K562 (cell line): ENCODE measurements around the gene SNX30. TPM values are rescaled to one million over a fixed set of nuclear protein-coding genes. Genes with fewer than 3 reads are reported as not detected.
A peak's percentile ranks its signal among the peaks of the same experiment; 100 is the strongest.

Experiments
- ATAC-seq: fragments of 200-7000 bp; cut with Tn5 transposase; 3 replicates; pipeline ENCODE4 v1.9.1; 2020; ENCODE audit warnings: moderate library complexity
- BruUV-seq: library from RNA; stranded (reverse); fragments of 400-500 nt; replicated peaks from 2 replicates; lab custom pipeline; 2021; lab: Mats Ljungman, UMichigan
- CTCF ChIA-PET: fragments of 300-600 bp; formaldehyde crosslinking; extraction: SDS; loops from one replicate; lab custom pipeline; 2021; ENCODE audit warnings: low intra/inter-chr PET ratio; lab: Yijun Ruan, JAX
- POLR2A ChIA-PET: fragments of 300-600, 350-650 bp; sonication (Branson Sonifier 250); formaldehyde crosslinking; extraction: SDS; loops from one replicate; lab custom pipeline; 2021; ENCODE audit warnings: antibody characterized with exemption, inconsistent platforms; lab: Yijun Ruan, JAX
- DNase-seq, 4 experiments: peaks; one replicate each; pipeline versions ENCODE4 v3.0.0 to v3.0.0-alpha.2; 2011 to 2018; ENCODE audit warnings: low spot score in 3 of 4, mixed read lengths in 3 of 4; ENCODE audit errors: extremely low read depth in 1 of 4
- FAIRE-seq: peaks from 2 replicates; lab custom pipeline; 2011; peaks lifted over from hg19 to GRCh38; lab: Jason Lieb, UNC
- H2AFZ ChIP-seq: 2 replicates; pipeline ENCODE4 v1.6.0; 2011; ENCODE audit warnings: low read depth, low read length, control low read depth, inconsistent platforms
- H3K27ac ChIP-seq: fragments of 200-600 bp; 3 replicates; pipeline ENCODE4 v1.8.0; 2011; ENCODE audit warnings: low read depth, mild to moderate bottlenecking, control low read depth, inconsistent platforms, low read length, moderate library complexity, mixed read lengths; ENCODE audit errors: extremely low read depth
- H3K27me3 ChIP-seq, 2 experiments: fragments of 300-600 bp in 1 of 2; 2 replicates in 1 of 2; 3 replicates in 1 of 2; pipeline versions ENCODE4 v1.6.0 to v1.8.0; 2011; ENCODE audit warnings: inconsistent platforms in 2 of 2, low read length in 2 of 2, mild to moderate bottlenecking in 1 of 2, mixed read lengths in 1 of 2, moderate library complexity in 1 of 2; ENCODE audit not compliant: control insufficient read depth in 2 of 2, insufficient read depth in 2 of 2
- H3K36me3 ChIP-seq: fragments of 300-600 bp; 3 replicates; pipeline ENCODE4 v1.8.0; 2011; ENCODE audit warnings: mild to moderate bottlenecking, low read length, inconsistent platforms; ENCODE audit not compliant: control insufficient read depth, insufficient read depth
- H3K4me1 ChIP-seq, 2 experiments: fragments of 200-600 bp in 1 of 2; replicated peaks in 1 of 2; 2 replicates in 1 of 2; 3 replicates in 1 of 2; pipeline versions ENCODE4 v1.5.1 to v1.8.0; 2011; ENCODE audit warnings: inconsistent platforms in 2 of 2, low read length in 2 of 2, mild to moderate bottlenecking in 1 of 2, mixed read lengths in 1 of 2, moderate library complexity in 1 of 2; ENCODE audit not compliant: control insufficient read depth in 2 of 2, insufficient read depth in 2 of 2
- H3K4me2 ChIP-seq: 2 replicates; pipeline ENCODE4 v1.6.1; 2011; ENCODE audit warnings: low read length, control low read depth, inconsistent platforms, mixed read lengths; ENCODE audit not compliant: insufficient read depth
- H3K4me3 ChIP-seq: fragments of 200-600 bp; sonication (generic), shearing (Covaris generic); 2 replicates; pipeline ENCODE4 v1.5.1; 2016; ENCODE audit warnings: control low read depth, inconsistent platforms
- H3K79me2 ChIP-seq: fragments of 200-600 bp; 3 replicates; pipeline ENCODE4 v1.8.0; 2011; ENCODE audit warnings: low read length, inconsistent platforms; ENCODE audit not compliant: control insufficient read depth, insufficient read depth
- H3K9ac ChIP-seq, 2 experiments: 2 replicates each; pipeline versions ENCODE4 v1.6.0 to v1.6.1; 2011; ENCODE audit warnings: low read depth in 2 of 2, low read length in 2 of 2, control low read depth in 1 of 2, inconsistent platforms in 1 of 2, mild to moderate bottlenecking in 1 of 2, mixed read lengths in 1 of 2; ENCODE audit not compliant: insufficient read depth in 1 of 2
- H3K9me1 ChIP-seq: one replicate; pipeline ENCODE4 v1.6.0; 2011; ENCODE audit warnings: inconsistent platforms, mild to moderate bottlenecking, low read length, moderate library complexity; ENCODE audit not compliant: control insufficient read depth, insufficient read depth
- H3K9me3 ChIP-seq: replicated peaks from 2 replicates; pipeline ENCODE4 v1.5.1; 2011; ENCODE audit warnings: low read depth, low read length, inconsistent platforms; ENCODE audit not compliant: control insufficient read depth, insufficient read depth
- H4K20me1 ChIP-seq: replicated peaks from 2 replicates; pipeline ENCODE4 v1.6.1; 2011; ENCODE audit warnings: low read length, inconsistent platforms, mixed read lengths; ENCODE audit not compliant: control insufficient read depth, insufficient read depth
- CEBPB ChIP-seq: fragments of 450-650 bp; IDR thresholded peaks from 2 replicates; pipeline ENCODE4 v1.6.1; 2016; ENCODE audit warnings: missing genetic modification characterization, missing compliant biosample characterization
- CEBPG ChIP-seq, 3 experiments: fragments of 200-800 bp in 1 of 3; sonication (Bioruptor generic) in 1 of 3; sonication (generic) in 1 of 3; formaldehyde crosslinking in 1 of 3; IDR thresholded peaks in 2 of 3; conservative IDR thresholded peaks in 1 of 3; 2 replicates each; pipeline versions ENCODE4 v1.6.1 to v1.8.0; 2016 to 2022; ENCODE audit warnings: missing compliant biosample characterization in 2 of 3, missing genetic modification characterization in 2 of 3, mild to moderate bottlenecking in 1 of 3, missing genetic modification reagents in 1 of 3
- FOS ChIP-seq: IDR thresholded peaks from 3 replicates; pipeline ENCODE4 v1.6.1; 2011; ENCODE audit not compliant: insufficient read length; ENCODE audit errors: extremely low read depth
- GABPB2 ChIP-seq: fragments of 250-450 bp; sonication (Bioruptor Pico); conservative IDR thresholded peaks from 2 replicates; pipeline ENCODE4 v1.5.1; 2021; ENCODE audit warnings: mild to moderate bottlenecking
- ZC3H11A ChIP-seq: IDR thresholded peaks from 2 replicates; pipeline ENCODE4 v1.6.1; 2012; ENCODE audit warnings: low read depth, low read length, improper control_type of control experiment
- ZNF316 ChIP-seq: fragments of 450-650 bp; IDR thresholded peaks from 2 replicates; pipeline ENCODE4 v1.6.1; 2016
- WGBS: fragments of 100-300 bp; shearing (Covaris generic); methylation state at CpG from one replicate; pipeline ENCODE4 v1.1.6; 2016; ENCODE audit warnings: low coverage, mixed read lengths; ENCODE audit not compliant: insufficient coverage; ENCODE audit errors: missing lambda C conversion rate; 5-methylcytosine and 5-hydroxymethylcytosine counted together
- in situ Hi-C: fragments of 300-500 bp; cut with MboI; formaldehyde crosslinking; loops from 4 replicates; pipeline ENCODE4 v1.15.0; 2018; ENCODE audit warnings: inconsistent platforms, mixed read lengths
- intact Hi-C: fragments of 100-400 bp; cut with micrococcal nuclease; formaldehyde crosslinking; loops from 2 replicates; pipeline ENCODE4 v1.14.2; 2022
- polyA plus RNA-seq, 8 experiments: library from polyadenylated mRNA; depleted of rRNA in 4 of 8; stranded (reverse) in 5 of 8; unstranded in 3 of 8; fragments of >200 nt; fragmentation: Nextera tagmentation in 2 of 8; fragmentation: Illumina TruSeq in 1 of 8; extraction: Ambion mirVana in 2 of 8; extraction: Trizol in 1 of 8; gene quantifications; 2 replicates each; pipeline versions ENCODE4 v1.2.1 to v1.2.3, GENCODE V29; 2011 to 2014; ENCODE audit warnings: inconsistent platforms in 1 of 8, missing spikeins in 1 of 8
- total RNA-seq, 7 experiments: library from RNA; depleted of rRNA in 6 of 7; stranded (reverse); fragments of >200 nt in 6 of 7; fragmentation: Illumina TruSeq in 2 of 7; extraction: Trizol in 2 of 7; gene quantifications; 2 replicates each; pipeline versions ENCODE4 v1.2.1 to v1.2.3, GENCODE V29; 2011 to 2021; ENCODE audit warnings: low replicate concordance in 1 of 7
- TF ChIP-seq, protein P1 (sequence below): sonication (generic); formaldehyde crosslinking; IDR thresholded peaks from 2 replicates; pipeline ENCODE4 v1.8.0; 2022; ENCODE audit warnings: mild to moderate bottlenecking, missing genetic modification reagents, borderline replicate concordance
- TF ChIP-seq, protein P2 (sequence below): fragments of 250-450 bp; sonication (Bioruptor Pico); IDR thresholded peaks from 2 replicates; pipeline ENCODE4 v1.8.0; 2021; ENCODE audit warnings: mild to moderate bottlenecking, moderate library complexity

Gene SNX30
- total and polyA plus RNA-seq, 9 of the 15 experiments (the other 6 are each of a cell fraction or from before 2014, with no cell fraction given) = 0.76 to 5.9 (median 3.3) TPM

DNA sequence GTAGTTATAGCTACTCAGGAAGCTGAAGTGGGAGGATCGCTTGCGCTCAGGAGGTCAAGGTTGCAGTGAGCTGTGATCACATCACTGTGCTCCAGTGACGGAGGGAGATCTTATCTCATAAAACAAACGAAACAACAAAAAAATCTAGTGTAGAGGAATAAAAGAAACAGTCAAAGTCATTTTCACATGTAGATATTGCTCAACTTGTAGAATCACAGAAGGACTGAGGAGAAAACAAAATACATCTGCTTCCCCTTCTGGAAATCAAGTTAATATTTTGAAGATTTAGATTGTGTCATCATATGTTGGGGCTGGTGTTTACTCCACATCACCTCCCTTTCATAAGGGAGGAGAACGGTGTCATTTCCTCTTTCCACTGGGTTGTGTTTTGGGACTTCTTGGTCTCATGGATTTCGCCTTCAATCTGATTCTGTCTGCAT is 148.3 kb downstream of the SNX30 start:
- H3K27ac ChIP-seq = no peak overlapping the region
- H3K9me1 ChIP-seq = no peaks in the 10 kb centered on the region
- no peak overlapping the region for H3K4me2 ChIP-seq
- in situ Hi-C loops (no loop called here), intact Hi-C loops (no loop called here)
- no peak overlapping the region for H2AFZ ChIP-seq
- CTCF ChIA-PET = no interaction called here
- H4K20me1 ChIP-seq = no peaks in the 10 kb centered on the region
- no peak overlapping the region for H3K9ac ChIP-seq
- peak; percentile 30; the same call in 1 of the 2 replicates for TF ChIP-seq CEBPB (tag)
- no peak for TF ChIP-seq ZC3H11A
- TF ChIP-seq CEBPG (CRISPR knock-in tag; IDR thresholded peaks at IDR 0.05) = no peak
- peak in 1 of 2 experiments; percentile 29; a peak in 2 of 4 replicates for TF ChIP-seq CEBPG (tag; conservative IDR thresholded peaks at IDR 0.05 in 1 of 2, IDR thresholded peaks at IDR 0.05 in 1 of 2)
- no peaks in the 10 kb centered on the region for H3K79me2 ChIP-seq
- 0 out of 5 replicates have a peak, but pooled peaks cover 0 to 4% of the 10 kb centered on the region in 2 experiments for H3K27me3 ChIP-seq
- no peaks in the 10 kb centered on the region for H3K4me1 ChIP-seq
- POLR2A ChIA-PET = no interaction called here
- H3K36me3 ChIP-seq = no peaks in the 10 kb centered on the region
- DNase-seq (no peak), FAIRE-seq (no peak), ATAC-seq (no peak)
- no peaks in the 10 kb centered on the region for H3K9me3 ChIP-seq
- WGBS = under 1% methylated on average over 6 of the region's 6 CpGs
- H3K4me3 ChIP-seq = no peak overlapping the region
- BruUV-seq = no TSS peak

DNA sequence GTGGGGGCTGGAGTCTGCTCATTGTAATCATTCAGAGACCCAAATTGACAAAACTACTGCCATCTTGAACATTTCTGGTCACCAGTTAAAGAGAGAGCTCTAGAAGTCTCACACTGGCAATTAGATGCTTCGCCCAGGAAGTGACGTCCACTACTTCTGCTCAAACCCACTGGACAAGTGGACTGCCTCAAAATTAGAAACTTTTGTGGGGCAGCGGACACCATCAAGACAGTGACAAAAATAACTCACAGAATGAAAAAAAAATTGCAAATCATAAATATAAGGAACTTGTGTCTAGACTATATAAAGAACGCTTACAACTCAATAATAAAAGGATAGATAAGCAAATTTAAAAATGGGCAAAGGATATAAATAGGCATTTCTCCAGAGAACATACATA is 149.9 kb downstream of the SNX30 start:
- intact Hi-C loops (loop anchor here (10.0 kb wide), 1 partner anchor 226 kb away; no protein-coding TSS in a partner anchor), in situ Hi-C loops (no loop called here)
- Histone ChIP-seq H3K9ac (no peak overlapping the region), H3K4me1 (no peaks in the 10 kb centered on the region), H3K27ac (no peak overlapping the region)
- TF ChIP-seq, protein P1, sequence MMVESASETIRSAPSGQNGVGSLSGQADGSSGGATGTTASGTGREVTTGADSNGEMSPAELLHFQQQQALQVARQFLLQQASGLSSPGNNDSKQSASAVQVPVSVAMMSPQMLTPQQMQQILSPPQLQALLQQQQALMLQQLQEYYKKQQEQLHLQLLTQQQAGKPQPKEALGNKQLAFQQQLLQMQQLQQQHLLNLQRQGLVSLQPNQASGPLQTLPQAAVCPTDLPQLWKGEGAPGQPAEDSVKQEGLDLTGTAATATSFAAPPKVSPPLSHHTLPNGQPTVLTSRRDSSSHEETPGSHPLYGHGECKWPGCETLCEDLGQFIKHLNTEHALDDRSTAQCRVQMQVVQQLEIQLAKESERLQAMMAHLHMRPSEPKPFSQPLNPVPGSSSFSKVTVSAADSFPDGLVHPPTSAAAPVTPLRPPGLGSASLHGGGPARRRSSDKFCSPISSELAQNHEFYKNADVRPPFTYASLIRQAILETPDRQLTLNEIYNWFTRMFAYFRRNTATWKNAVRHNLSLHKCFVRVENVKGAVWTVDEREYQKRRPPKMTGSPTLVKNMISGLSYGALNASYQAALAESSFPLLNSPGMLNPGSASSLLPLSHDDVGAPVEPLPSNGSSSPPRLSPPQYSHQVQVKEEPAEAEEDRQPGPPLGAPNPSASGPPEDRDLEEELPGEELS = no peak
- TF ChIP-seq GABPB2 (CRISPR knock-in tag) = no peak
- TF ChIP-seq ZNF316 = 0 out of 2 replicates have a peak, but pooled peaks have one; percentile 4
- TF ChIP-seq, protein P2, sequence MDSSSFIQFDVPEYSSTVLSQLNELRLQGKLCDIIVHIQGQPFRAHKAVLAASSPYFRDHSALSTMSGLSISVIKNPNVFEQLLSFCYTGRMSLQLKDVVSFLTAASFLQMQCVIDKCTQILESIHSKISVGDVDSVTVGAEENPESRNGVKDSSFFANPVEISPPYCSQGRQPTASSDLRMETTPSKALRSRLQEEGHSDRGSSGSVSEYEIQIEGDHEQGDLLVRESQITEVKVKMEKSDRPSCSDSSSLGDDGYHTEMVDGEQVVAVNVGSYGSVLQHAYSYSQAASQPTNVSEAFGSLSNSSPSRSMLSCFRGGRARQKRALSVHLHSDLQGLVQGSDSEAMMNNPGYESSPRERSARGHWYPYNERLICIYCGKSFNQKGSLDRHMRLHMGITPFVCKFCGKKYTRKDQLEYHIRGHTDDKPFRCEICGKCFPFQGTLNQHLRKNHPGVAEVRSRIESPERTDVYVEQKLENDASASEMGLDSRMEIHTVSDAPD = no peak
- TF ChIP-seq FOS = no peak
- TF ChIP-seq, all 486 proteins: peak for 1
- Histone ChIP-seq H3K79me2 (no peaks in the 10 kb centered on the region), H3K27me3 (0 out of 5 replicates have a peak, but pooled peaks cover 0 to 4% of the 10 kb centered on the region in 2 experiments), H3K9me3 (no peaks in the 10 kb centered on the region), H3K9me1 (no peaks in the 10 kb centered on the region), H3K4me2 (no peak overlapping the region), H3K36me3 (no peaks in the 10 kb centered on the region), H2AFZ (no peak overlapping the region), H3K4me3 (no peak overlapping the region), H4K20me1 (no peaks in the 10 kb centered on the region)
- FAIRE-seq = no peak
- DNase-seq = no peak
- ATAC-seq = no peak
- 0% methylated on average over 4 of the region's 4 CpGs for WGBS
- no TSS peak for BruUV-seq
- ChIA-PET CTCF (no interaction called here), POLR2A (no interaction called here)
